Testis (tissue), 3 donors: ENCODE results near the gene MYO1H. TPM values are rescaled to one million over a fixed set of nuclear protein-coding genes. Genes with fewer than 3 reads are reported as not detected.

Experiments
- DNase-seq: peaks from one replicate; pipeline ENCODE4 v3.0.0-alpha.2; 2019
- H3K27ac ChIP-seq, 2 donors: fragments of 200-600 bp; sonication (generic); one replicate each; pipeline ENCODE4 v1.5.1; 2019
- H3K27me3 ChIP-seq: fragments of 200-600 bp; sonication (generic); one replicate; pipeline ENCODE4 v1.5.1; 2019
- H3K36me3 ChIP-seq: fragments of 200-600 bp; sonication (generic); one replicate; pipeline ENCODE4 v1.5.1; 2017; ENCODE audit warnings: low read depth; ENCODE audit errors: missing control alignments
- H3K4me1 ChIP-seq: fragments of 200-600 bp; sonication (generic); one replicate; pipeline ENCODE4 v1.5.1; 2019
- H3K4me3 ChIP-seq, 2 donors: fragments of 200-600 bp; sonication (generic); one replicate each; pipeline ENCODE4 v1.5.1; 2017 to 2019
- H3K9me3 ChIP-seq: fragments of 200-600 bp; sonication (generic); one replicate; pipeline ENCODE4 v1.5.1; 2017
- POLR2A ChIP-seq: fragments of 450-650 bp; IDR thresholded peaks from one replicate; pipeline ENCODE4 v1.6.1; 2017; ENCODE audit warnings: antibody characterized with exemption, mild to moderate bottlenecking, moderate library complexity
- WGBS, 2 donors: methylation state at CpG; one replicate each; pipeline ENCODE4 v1.1.5; 2018; 5-methylcytosine and 5-hydroxymethylcytosine counted together
- intact Hi-C: fragments of 100-400 bp; cut with DNase I; formaldehyde crosslinking; loops from one replicate; pipeline ENCODE4 v1.15.1; 2023; ENCODE audit warnings: low total_unique reads
- polyA plus RNA-seq: library from polyadenylated mRNA; stranded (reverse); fragments of 350-450 nt; fragmentation: Illumina TruSeq; extraction: RNeasy Lipid Tissue Mini Kit (QIAGEN cat#74804); gene quantifications from one replicate; pipeline ENCODE4 v1.2.3, GENCODE V29; 2014; ENCODE audit warnings: low read depth, low replicate concordance; ENCODE audit not compliant: insufficient read depth
- total RNA-seq, 2 donors: library from RNA; depleted of rRNA; stranded (reverse); fragments of >200 nt; gene quantifications; one replicate each; pipeline ENCODE4 v1.2.3, GENCODE V29; 2016
- TF ChIP-seq, protein P1 (sequence below), 3 experiments: fragments of 450-650 bp in 2 of 3; fragments of 200-600 bp in 1 of 3; sonication (generic) in 1 of 3; IDR thresholded peaks; one replicate each; pipeline ENCODE4 v1.5.1; 2016 to 2019; ENCODE audit warnings: antibody characterized with exemption in 3 of 3, mild to moderate bottlenecking in 2 of 3, moderate library complexity in 1 of 3

The MYO1H gene
- total and polyA plus RNA-seq, 3 donors from 2014 or later, result 1.7 to 3.7 (median 2.9) TPM

DNA sequence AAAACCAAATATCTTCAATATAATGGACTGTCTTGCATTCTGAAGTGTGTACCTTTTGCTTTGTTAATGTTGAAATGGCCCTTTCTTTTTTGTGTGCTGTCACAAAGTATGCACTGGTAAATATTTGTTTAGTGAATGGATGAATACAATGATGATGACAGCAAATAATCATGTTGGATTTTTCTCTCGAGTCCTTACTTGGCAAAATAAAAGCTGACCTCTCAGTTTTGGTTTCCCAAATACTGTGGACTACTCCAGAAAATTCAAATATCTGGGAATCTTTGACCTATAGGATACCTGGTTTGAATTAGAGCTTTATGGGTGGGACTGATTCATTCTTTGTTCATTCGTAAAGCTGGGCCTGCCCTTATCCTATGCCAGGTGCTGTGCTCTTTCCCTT, 135.2 kb downstream of the MYO1H start:
- Histone ChIP-seq H3K4me1 (peaks cover 7% of the 10 kb centered on the region), H3K36me3 (no peaks in the 10 kb centered on the region), H3K4me3 (no peak overlapping the region), H3K27me3 (no peaks in the 10 kb centered on the region), H3K9me3 (no peaks in the 10 kb centered on the region), H3K27ac (no peak overlapping the region)
- WGBS, 2 donors, result 76 to 88% methylated on average over 2 of the region's 2 CpGs
- DNase-seq, result no peak
- TF ChIP-seq, protein P1, sequence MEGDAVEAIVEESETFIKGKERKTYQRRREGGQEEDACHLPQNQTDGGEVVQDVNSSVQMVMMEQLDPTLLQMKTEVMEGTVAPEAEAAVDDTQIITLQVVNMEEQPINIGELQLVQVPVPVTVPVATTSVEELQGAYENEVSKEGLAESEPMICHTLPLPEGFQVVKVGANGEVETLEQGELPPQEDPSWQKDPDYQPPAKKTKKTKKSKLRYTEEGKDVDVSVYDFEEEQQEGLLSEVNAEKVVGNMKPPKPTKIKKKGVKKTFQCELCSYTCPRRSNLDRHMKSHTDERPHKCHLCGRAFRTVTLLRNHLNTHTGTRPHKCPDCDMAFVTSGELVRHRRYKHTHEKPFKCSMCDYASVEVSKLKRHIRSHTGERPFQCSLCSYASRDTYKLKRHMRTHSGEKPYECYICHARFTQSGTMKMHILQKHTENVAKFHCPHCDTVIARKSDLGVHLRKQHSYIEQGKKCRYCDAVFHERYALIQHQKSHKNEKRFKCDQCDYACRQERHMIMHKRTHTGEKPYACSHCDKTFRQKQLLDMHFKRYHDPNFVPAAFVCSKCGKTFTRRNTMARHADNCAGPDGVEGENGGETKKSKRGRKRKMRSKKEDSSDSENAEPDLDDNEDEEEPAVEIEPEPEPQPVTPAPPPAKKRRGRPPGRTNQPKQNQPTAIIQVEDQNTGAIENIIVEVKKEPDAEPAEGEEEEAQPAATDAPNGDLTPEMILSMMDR (IDR thresholded peaks at IDR 0.05), result no peak
- no peak for TF ChIP-seq POLR2A
- intact Hi-C loops, result no loop called here

DNA sequence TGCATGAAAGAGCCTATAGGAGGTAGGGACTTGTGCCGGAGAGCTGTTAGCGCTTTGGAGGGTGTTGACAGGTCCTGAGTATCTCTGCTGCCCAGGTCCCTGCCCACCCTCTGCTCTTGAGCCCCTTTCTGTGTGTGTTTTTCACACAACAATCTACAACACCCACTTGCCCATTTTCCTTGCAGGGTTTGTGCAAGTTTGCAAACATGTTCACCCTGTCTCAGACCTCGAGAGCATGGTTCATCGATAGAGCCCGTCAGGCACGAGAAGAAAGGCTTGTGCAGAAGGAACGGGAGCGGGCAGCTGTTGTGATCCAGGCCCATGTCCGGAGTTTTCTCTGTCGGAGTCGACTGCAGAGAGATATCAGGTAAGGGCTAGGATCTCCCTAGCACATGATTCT, 135.6 kb downstream of the MYO1H start:
- no peak for DNase-seq
- WGBS, 2 donors, result 94 to 97% methylated on average over 11 of the region's 11 CpGs
- H3K4me1 ChIP-seq, result peaks cover 5% of the 10 kb centered on the region
- no peak overlapping the region for H3K27ac ChIP-seq
- H3K9me3 ChIP-seq, result no peaks in the 10 kb centered on the region
- no peaks in the 10 kb centered on the region for H3K36me3 ChIP-seq
- no peak overlapping the region for H3K4me3 ChIP-seq
- TF ChIP-seq, protein P1 (IDR thresholded peaks at IDR 0.05), result no peak
- no peak for TF ChIP-seq POLR2A
- no peaks in the 10 kb centered on the region for H3K27me3 ChIP-seq
- intact Hi-C loops, result no loop called here

DNA sequence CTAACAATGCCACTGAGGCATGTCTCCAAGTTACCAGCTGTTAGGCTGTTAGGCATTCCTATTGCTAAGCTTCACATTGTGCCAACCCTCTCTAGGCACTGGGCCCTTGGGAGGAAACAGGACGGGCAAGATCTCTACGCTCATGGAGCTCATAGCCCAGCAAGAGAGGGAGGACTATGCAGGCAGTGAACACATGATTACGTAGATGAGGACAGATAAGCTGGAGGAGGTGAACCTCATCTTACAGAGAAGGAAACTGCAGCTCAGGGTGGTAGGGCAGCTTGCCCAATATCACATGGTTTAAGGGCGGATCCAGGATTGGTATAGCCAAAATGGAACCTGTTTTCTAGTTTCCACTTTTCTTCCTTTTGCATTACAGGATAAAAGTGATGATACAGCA, 137.5 kb downstream of the MYO1H start:
- TF ChIP-seq POLR2A, result no peak
- TF ChIP-seq, protein P1 (IDR thresholded peaks at IDR 0.05), result no peak
- Histone ChIP-seq H3K4me3 (no peak overlapping the region), H3K27ac (no peak overlapping the region), H3K4me1 (no peaks in the 10 kb centered on the region), H3K27me3 (no peaks in the 10 kb centered on the region), H3K36me3 (no peaks in the 10 kb centered on the region), H3K9me3 (no peaks in the 10 kb centered on the region)
- 85 to 94% methylated on average over 4 of the region's 4 CpGs for WGBS, 2 donors
- intact Hi-C loops, result no loop called here
- no peak for DNase-seq

DNA sequence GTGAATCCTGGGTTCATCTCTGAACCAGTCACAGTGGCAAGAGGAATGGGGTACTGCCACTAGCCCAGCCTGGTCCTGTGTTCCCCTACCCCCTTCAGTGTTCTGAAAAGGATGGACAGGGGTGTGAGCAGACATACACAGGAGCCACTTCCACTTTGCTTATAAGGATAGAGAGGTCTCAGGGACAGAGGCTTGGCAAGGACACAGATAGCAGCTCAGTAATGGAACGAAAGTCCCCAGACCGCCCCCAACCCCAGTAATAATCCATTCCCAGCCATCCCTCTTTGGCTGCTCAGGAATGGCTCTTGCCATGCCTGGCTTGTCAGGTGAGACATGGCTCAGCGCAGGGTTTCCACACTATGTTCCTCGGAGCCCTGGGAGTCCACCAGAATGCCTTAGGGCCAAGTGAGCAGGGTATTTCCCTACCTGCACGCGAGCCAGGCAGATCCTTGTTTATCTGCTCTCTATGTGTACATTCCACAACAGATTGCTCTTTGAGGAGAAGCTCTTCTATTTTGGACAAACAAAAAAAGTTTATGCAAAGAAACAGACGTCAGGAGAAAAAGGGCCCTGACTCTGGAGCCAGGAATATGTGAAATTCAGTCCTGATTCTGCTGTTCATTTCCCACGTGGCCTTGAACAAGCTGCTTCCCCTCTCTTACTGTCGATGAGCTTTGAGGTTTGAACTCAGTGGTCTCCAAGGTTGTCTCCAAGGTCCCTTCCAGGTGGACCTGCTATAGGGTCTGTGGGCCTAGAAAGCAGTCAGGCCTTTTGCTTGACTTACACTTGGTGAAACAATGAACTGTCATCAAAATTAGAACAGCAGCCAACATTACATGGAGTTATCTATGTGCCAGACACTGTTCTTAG, 139.7 kb downstream of the MYO1H start:
- 87 to 94% methylated on average over 9 of the region's 9 CpGs for WGBS, 2 donors
- Histone ChIP-seq H3K4me1 (no peaks in the 10 kb centered on the region), H3K4me3 (no peak overlapping the region), H3K9me3 (no peaks in the 10 kb centered on the region), H3K27ac (no peak overlapping the region), H3K36me3 (no peaks in the 10 kb centered on the region), H3K27me3 (no peaks in the 10 kb centered on the region)
- TF ChIP-seq POLR2A, result no peak
- TF ChIP-seq, protein P1 (IDR thresholded peaks at IDR 0.05), result no peak
- intact Hi-C loops, result no loop called here
- no peak for DNase-seq
